Ascending aorta (tissue), 2 donors: ENCODE results near the gene CCDC178. TPM values are rescaled to one million over a fixed set of nuclear protein-coding genes. Genes with fewer than 3 reads are reported as not detected.
"Not testable (repeated sequence)": the region's sequence is repeated elsewhere in the genome, so short reads cannot be mapped to it uniquely, and the experiment has no call there.

ENCODE experiments used
- DNase-seq, 2 donors: peaks; one replicate each; pipeline ENCODE4 v3.0.0-alpha.2; 2019; ENCODE audit warnings: low spot score in 2 of 2
- H3K27ac ChIP-seq, 2 donors: fragments of 200-600 bp; sonication (generic); one replicate each; pipeline ENCODE4 v1.5.1; 2016 to 2017; ENCODE audit warnings: mild to moderate bottlenecking in 1 of 2
- H3K27me3 ChIP-seq: fragments of 200-600 bp; sonication (generic); one replicate; pipeline ENCODE4 v1.5.1; 2017
- H3K36me3 ChIP-seq, 2 donors: fragments of 200-600 bp; sonication (generic); one replicate each; pipeline ENCODE4 v1.5.1; 2016
- H3K4me1 ChIP-seq, 2 donors: fragments of 200-600 bp; sonication (generic); one replicate each; pipeline ENCODE4 v1.5.1; 2016 to 2017; ENCODE audit warnings: mild to moderate bottlenecking in 1 of 2
- H3K4me3 ChIP-seq, 2 donors: fragments of 200-600 bp; sonication (generic); one replicate each; pipeline ENCODE4 v1.5.1; 2016 to 2017; ENCODE audit warnings: mild to moderate bottlenecking in 1 of 2
- H3K9me3 ChIP-seq, 2 donors: fragments of 200-600 bp; sonication (generic); one replicate each; pipeline ENCODE4 v1.5.1; 2016
- intact Hi-C: fragments of 100-400 bp; cut with DNase I; formaldehyde crosslinking; loops from one replicate; pipeline ENCODE4 v1.15.1; 2023
- total RNA-seq: library from RNA; depleted of rRNA; stranded (reverse); fragments of >200 nt; gene quantifications from one replicate; pipeline ENCODE4 v1.1.0, GENCODE V29; 2016
- TF ChIP-seq, protein P1 (sequence below), 3 experiments: fragments of 200-600 bp in 2 of 3; fragments of 450-650 bp in 1 of 3; sonication (generic) in 2 of 3; IDR thresholded peaks; one replicate each; pipeline ENCODE4 v1.5.1; 2016 to 2019; ENCODE audit warnings: antibody characterized with exemption in 3 of 3, mild to moderate bottlenecking in 1 of 3, moderate library complexity in 1 of 3

The CCDC178 gene
- total RNA-seq, 1 donor from 2014 or later, result not detected

DNA sequence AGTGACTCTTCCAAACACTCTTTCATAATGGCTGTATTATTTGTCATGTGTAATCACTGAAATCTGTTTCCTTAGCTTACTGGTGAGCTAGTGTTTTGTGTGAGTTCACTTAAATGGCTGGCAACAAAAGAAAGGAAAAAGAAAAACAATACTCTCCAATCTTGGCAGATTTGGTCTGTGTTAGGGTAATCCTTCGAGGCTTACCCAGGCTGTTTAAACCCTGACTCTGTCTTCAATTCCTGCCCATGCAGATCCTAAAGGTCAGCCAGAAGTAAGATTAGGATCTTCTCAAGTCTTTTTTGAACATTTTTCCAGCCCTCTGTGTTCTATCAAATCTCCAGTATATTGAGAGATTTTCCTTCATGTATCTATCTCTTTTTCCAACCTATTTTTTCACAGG lies 85.3 kb downstream of the CCDC178 start:
- H3K27ac ChIP-seq, result no peak overlapping the region
- no peaks in the 10 kb centered on the region for H3K27me3 ChIP-seq
- no peaks in the 10 kb centered on the region for H3K36me3 ChIP-seq
- no peak for DNase-seq
- intact Hi-C loops, result no loop called here
- TF ChIP-seq, protein P1, sequence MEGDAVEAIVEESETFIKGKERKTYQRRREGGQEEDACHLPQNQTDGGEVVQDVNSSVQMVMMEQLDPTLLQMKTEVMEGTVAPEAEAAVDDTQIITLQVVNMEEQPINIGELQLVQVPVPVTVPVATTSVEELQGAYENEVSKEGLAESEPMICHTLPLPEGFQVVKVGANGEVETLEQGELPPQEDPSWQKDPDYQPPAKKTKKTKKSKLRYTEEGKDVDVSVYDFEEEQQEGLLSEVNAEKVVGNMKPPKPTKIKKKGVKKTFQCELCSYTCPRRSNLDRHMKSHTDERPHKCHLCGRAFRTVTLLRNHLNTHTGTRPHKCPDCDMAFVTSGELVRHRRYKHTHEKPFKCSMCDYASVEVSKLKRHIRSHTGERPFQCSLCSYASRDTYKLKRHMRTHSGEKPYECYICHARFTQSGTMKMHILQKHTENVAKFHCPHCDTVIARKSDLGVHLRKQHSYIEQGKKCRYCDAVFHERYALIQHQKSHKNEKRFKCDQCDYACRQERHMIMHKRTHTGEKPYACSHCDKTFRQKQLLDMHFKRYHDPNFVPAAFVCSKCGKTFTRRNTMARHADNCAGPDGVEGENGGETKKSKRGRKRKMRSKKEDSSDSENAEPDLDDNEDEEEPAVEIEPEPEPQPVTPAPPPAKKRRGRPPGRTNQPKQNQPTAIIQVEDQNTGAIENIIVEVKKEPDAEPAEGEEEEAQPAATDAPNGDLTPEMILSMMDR (IDR thresholded peaks at IDR 0.05), result no peak
- no peaks in the 10 kb centered on the region for H3K4me1 ChIP-seq
- no peak overlapping the region for H3K4me3 ChIP-seq
- peaks cover 0 to 5% of the 10 kb centered on the region in 2 donors for H3K9me3 ChIP-seq

DNA sequence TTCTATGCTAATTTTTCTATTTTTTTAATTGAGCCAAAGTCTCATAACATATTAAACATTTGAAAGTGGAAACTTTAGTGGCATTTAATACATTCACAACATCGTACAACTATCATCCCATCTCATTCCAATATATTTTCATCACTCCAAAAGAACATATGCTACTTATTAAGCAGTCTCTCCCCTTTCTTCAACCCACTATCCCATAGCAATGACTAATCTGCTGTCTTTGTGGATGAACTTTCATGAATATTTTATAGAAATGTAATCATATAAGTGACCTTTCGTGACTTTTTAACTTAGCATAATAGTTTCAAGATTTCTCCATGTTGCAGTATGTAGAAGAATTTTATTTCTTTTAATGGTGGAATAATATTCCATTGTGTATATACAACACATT lies 90.3 kb downstream of the CCDC178 start:
- no peak for DNase-seq
- TF ChIP-seq, protein P1 (IDR thresholded peaks at IDR 0.05), result no peak
- intact Hi-C loops, result no loop called here

DNA sequence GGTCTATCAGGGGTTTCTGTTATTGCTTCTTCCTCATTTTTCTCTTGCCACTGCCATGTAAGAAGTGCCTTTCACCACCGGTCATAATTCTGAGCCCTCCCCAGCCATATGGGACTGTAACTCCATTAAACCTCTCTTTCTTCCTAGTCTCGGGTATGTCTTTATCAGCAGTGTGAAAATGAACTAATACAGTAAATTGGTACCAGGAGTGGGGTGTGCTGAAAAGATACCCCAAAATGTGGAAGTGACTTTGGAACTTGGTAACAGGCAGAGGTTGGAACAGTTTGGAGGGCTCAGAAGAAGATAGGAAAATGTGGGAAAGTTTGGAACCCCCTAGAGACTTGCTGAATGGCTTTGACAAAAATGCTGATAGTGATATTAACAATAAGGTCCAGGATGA lies 100.8 kb downstream of the CCDC178 start:
- H3K27ac ChIP-seq, H3K4me1 ChIP-seq, DNase-seq, H3K4me3 ChIP-seq, intact Hi-C loops, H3K36me3 ChIP-seq, H3K9me3 ChIP-seq, H3K27me3 ChIP-seq: not testable (repeated sequence)

More for the DNA sequence above, 90.3 kb downstream of the CCDC178 start:
- Histone ChIP-seq H3K9me3 (peaks cover 0 to 5% of the 10 kb centered on the region in 2 donors), H3K4me3 (no peak overlapping the region), H3K27me3 (no peaks in the 10 kb centered on the region), H3K36me3 (no peaks in the 10 kb centered on the region), H3K27ac (no peak overlapping the region), H3K4me1 (no peaks in the 10 kb centered on the region)

GRCh38 chr18:33334781-33335180 lies 105.7 kb downstream of the CCDC178 start:
- TF ChIP-seq, protein P1 (IDR thresholded peaks at IDR 0.05), result no peak
- no peaks in the 10 kb centered on the region for H3K4me1 ChIP-seq
- no peak for DNase-seq
- H3K27ac ChIP-seq, result no peak overlapping the region
- H3K36me3 ChIP-seq, result no peaks in the 10 kb centered on the region
- intact Hi-C loops, result no loop called here
- H3K27me3 ChIP-seq, result no peaks in the 10 kb centered on the region
- H3K4me3 ChIP-seq, result no peak overlapping the region
- H3K9me3 ChIP-seq, result no peaks in the 10 kb centered on the region

DNA sequence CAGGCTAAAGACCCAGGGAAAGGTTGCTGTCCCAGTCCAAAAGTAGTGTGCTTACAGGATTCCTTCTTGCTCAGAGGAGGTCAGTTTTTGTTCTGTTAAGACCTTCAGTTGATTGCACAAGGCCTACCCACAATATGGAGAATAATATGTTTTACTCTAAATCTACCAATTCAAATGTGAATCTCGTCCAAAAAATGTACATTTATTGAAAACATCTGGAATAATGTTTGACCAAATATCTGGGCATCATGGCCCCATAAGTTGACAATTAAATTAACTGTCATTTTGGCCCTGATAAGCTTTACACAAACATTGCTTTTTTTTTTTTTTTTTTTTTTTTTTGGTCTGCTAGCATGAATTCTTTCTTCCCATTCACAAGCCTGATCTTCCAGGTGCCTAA lies 109.8 kb downstream of the CCDC178 start:
- TF ChIP-seq, protein P1 (IDR thresholded peaks at IDR 0.05), result no peak
- Histone ChIP-seq H3K36me3 (no peaks in the 10 kb centered on the region), H3K27me3 (no peaks in the 10 kb centered on the region), H3K4me1 (no peaks in the 10 kb centered on the region), H3K27ac (no peak overlapping the region), H3K9me3 (no peaks in the 10 kb centered on the region), H3K4me3 (no peak overlapping the region)
- no peak for DNase-seq
- intact Hi-C loops, result no loop called here

DNA sequence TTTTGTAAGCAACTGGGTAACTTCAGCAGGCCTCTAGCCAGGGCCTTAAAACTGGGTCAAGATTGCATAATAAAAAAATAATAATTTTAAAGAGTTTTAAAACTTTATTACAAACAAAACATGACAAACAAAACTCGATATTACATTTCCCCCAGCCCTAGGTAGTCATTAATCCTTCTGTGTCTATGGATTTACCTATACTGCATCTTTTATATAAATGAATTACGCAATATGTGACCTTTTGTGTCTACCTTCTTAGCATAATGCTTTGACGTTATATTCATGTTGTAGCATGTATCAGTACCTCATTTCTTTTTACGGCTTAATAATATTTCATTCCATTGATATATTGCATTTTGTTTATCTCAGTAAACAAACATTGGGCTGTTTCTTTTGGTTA lies 113.5 kb downstream of the CCDC178 start:
- Histone ChIP-seq H3K36me3 (no peaks in the 10 kb centered on the region), H3K4me1 (no peaks in the 10 kb centered on the region), H3K27ac (no peak overlapping the region), H3K9me3 (no peaks in the 10 kb centered on the region), H3K4me3 (no peak overlapping the region), H3K27me3 (no peaks in the 10 kb centered on the region)
- TF ChIP-seq, protein P1 (IDR thresholded peaks at IDR 0.05), result no peak
- DNase-seq, result no peak
- intact Hi-C loops, result no loop called here
